WTC11 (cell line): ENCODE measurements around the gene TYMS.

Experiments
- MLX ChIP-seq: sonication (generic); formaldehyde crosslinking; IDR thresholded peaks from 2 replicates; pipeline ENCODE4 v1.8.1; 2023; ENCODE audit warnings: mild to moderate bottlenecking, missing genetic modification reagents, moderate library complexity
- TF ChIP-seq, protein P1 (sequence below): fragments of 200-600 bp; IDR thresholded peaks from 2 replicates; pipeline ENCODE4 v1.8.0; 2022; ENCODE audit warnings: antibody characterized with exemption

DNA sequence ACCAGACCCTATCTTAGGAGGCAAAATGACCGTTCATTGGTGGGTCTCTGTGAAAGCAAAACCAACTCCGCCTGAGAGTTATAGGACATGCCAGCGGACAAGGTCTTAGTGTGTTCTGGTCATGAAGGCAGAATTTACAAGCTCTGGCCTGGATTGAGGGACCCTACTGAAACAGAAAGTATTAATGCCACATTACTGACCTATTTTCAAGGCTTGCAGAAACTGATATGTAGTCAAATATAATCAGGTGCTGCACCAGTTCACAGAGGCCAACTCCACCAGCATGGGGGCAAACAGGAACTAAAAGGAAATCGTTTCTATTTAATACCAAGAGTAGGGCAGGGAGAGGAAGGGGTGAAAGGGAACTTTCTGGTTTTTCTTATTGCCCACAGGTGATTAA, 19.7 kb downstream of the TYMS start:
- TF ChIP-seq MLX (CRISPR knock-in tag): no peak
- TF ChIP-seq, protein P1, sequence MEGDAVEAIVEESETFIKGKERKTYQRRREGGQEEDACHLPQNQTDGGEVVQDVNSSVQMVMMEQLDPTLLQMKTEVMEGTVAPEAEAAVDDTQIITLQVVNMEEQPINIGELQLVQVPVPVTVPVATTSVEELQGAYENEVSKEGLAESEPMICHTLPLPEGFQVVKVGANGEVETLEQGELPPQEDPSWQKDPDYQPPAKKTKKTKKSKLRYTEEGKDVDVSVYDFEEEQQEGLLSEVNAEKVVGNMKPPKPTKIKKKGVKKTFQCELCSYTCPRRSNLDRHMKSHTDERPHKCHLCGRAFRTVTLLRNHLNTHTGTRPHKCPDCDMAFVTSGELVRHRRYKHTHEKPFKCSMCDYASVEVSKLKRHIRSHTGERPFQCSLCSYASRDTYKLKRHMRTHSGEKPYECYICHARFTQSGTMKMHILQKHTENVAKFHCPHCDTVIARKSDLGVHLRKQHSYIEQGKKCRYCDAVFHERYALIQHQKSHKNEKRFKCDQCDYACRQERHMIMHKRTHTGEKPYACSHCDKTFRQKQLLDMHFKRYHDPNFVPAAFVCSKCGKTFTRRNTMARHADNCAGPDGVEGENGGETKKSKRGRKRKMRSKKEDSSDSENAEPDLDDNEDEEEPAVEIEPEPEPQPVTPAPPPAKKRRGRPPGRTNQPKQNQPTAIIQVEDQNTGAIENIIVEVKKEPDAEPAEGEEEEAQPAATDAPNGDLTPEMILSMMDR: no peak
